T-helper 1 cell treated with Interleukin-12 subunit alpha and Interleukin-12 subunit beta and Interleukin-4 antibody, amounts not matched to agents 30 ng/mL and 1 ng/mL, for 36 hours (primary cell): Measurements from ENCODE around the gene OR2T2. TPM values are rescaled to one million over a fixed set of nuclear protein-coding genes. Genes with fewer than 3 reads are reported as not detected.
"Not testable (repeated sequence)": the region's sequence is repeated elsewhere in the genome, so short reads cannot be mapped to it uniquely, and the experiment has no call there.

ENCODE experiments used
- intact Hi-C: fragments of 100-400 bp; cut with micrococcal nuclease; formaldehyde crosslinking; loops from one replicate; pipeline ENCODE4 v1.15.1; 2024
- total RNA-seq: library from RNA; stranded (reverse); gene quantifications from 2 replicates; pipeline ENCODE4 v1.2.3, GENCODE V29; 2022

The OR2T2 gene
- total RNA-seq, 1 donor from 2014 or later, result not detected

DNA sequence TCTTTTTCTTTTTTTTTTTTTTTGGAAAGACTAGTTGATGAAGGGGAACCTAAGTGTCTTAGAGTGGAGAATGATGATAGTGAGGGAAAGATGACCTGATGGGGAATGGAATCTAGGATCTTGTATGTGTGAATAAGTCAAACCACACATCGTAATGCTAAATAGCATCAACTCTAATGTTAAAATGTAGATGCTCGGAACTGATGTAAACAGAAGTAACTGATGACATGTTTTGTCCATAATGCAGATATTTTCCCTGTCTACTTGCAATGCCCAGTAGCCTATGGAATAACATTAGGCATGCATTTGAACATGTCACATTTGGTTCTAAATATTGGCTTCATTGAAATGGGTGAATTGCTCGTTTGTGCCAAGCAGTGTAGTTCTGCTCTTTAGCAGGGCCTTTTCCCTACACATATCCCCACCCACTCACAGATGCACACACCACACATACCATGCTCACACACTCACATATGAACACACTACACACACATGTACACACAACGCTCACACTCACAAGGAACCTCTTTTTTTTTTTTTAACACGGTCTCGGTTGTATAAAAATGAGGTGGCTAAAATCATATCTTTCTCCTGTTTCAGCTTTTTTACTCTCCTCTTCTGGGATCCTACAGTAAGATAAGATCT, 4.5 kb downstream of the OR2T2 start:
- intact Hi-C loops, result not testable (repeated sequence)

DNA sequence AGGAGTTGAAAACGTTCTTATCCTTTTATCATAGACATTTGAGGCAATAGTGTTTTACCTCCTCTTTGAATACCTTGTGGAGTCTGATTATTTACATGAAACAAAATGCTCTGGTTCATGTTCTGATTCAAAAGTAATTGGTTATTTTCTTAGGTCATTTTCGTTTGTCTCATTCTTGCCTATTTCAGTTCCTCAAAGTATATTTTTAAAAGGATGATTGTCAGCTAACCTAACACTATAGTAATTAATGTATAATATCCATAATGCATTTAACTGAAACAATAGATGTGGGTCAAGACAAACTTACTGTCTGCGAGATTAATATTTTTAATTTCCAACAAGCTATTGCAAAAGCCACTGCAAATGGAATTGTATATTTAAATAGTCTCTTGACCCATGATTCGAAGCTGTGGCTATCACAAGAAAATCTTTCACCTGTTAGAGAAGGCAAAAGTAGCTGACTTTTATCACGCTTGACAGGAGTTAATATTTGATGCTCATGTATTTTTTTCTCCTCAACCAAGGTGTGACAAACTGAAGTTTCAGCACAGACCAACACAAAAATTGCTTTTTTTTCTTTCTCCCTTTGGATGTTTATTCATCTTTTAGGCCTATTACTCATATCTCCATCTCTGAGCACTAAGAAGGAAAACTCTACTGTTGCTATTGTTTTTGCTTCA, 5.2 kb downstream of the OR2T2 start:
- intact Hi-C loops, result not testable (repeated sequence)

DNA sequence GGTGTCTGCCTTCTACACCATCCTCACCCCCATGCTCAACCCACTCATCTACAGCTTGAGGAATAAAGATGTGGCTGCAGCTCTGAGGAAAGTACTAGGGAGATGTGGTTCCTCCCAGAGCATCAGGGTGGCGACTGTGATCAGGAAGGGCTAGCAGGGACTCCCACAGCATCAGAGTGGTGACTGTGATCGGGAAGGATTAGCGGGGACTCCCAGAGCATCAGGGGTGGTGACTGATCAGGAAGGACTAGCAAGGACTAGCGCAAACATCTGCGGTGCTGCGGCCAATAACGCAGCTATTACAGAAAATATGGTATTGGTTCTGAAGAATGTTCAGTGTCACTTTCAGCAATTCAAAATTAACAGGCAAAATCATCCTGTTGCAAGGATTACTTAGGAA, 8.2 kb downstream of the OR2T2 start:
- intact Hi-C loops, result not testable (repeated sequence)

DNA sequence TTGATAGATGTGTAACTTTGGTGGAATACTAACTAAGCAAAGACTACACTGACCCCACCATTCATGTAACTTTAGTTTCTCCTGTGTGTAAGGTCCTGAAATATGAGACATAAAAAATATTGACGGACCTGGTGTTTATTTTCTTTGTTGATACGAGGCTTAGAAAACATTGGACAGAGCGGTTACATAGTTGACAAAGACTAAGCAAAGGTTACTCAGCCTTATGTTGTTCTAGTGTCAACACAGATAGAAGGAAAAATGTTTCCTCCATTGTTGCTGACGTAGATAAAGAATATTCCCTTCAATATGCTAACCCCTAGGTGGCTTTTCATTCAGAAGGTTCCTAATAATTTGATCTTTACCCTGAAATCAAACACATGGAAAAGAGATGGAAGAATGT, 9.6 kb downstream of the OR2T2 start:
- intact Hi-C loops, result not testable (repeated sequence)

DNA sequence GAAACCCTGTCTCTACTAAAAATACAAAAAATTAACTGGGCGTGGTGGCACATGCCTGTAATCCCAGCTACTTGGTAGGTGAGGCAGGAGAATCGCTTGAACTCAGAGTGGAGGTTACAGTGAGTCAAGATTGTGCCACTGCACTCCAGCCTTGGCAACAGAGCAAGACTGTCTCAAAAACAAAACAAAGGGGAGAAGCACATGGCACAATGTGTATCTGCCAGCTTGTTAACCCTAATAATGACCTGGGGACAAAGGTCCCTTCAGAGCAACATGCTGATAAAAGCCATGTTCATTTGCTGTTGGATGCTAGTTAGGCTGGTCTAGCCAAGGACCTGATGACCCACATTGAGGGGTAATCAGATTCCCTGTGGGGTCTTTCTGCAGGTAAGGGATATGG, 11.2 kb downstream of the OR2T2 start:
- intact Hi-C loops, result not testable (repeated sequence)

DNA sequence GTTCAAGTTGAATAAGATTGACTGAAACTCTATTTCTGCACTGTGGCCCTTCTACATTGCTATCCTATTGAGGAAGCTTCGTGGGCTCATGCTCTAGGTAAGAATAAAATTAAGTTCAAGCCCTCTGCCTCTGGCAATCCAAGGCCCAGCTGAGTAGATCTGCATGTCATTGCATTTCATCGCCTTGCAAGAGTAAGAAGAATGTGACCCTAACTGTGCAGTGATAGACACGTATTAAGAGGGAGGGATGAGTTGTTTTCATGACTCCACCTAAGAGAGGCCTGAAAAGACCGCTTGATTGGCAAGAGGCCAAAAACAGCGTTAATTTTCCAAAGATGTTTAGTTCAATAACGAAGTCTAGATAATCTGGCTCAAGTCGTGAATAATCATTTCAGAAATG, 13.7 kb downstream of the OR2T2 start:
- intact Hi-C loops, result not testable (repeated sequence)

DNA sequence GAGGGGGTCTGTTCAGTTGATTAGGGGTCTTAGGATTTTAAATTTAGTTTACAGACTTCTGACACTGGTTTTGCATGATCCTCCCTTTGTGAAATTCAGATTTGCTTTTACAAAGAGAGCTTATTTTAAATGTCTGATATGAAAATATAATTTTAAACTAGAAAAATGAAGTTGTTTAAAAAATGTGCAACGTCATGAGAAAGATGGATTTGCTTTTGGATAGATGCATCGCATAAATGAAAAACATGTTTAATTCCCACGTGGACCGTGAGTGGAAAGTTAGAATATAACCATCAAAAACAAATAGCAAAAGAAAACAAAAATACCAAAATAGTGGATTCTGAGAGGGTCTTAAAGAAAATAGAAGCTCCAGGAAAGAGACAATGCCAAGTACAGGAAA, 25.7 kb downstream of the OR2T2 start:
- intact Hi-C loops, result no loop called here

DNA sequence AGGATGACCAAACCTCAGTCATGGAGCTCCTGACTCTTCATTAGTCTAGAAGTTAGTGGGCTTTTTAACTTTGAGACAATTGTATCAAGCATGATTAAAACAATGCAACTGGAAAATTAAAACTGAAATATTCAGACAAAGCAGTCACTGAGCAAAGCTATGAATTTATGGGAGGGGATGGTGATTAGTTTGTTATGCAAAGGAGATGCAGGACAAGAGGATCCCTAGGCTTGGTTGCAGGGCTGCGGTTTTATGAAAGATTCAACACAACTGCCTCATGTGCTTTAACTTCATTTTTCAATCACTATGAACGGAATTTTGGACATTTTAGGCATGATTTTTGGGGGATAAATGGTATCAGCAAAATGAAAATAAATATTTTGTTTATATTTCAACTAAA, 26.7 kb downstream of the OR2T2 start:
- intact Hi-C loops, result not testable (repeated sequence)

DNA sequence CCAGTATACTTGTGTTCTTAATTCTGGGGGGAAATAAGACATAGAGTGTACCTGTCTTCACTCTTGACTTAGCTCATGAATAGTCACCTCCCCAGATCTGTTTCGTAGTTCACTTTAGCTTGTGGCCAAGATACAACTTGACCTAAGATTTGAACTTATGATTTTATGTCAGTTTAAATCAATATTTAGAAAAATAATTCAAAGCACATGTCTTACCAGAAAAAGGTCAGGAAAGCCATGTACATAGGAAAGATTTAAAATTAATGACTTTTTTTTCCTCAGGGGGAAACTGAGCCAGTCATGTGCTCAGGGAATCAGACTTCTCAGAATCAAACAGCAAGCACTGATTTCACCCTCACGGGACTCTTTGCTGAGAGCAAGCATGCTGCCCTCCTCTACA, 27.6 kb downstream of the OR2T2 start, which contains the start of gene OR2T3:
OR2T3 (plus strand) TSS at position 301 of the 400 bp plus-strand sequence; CDS start at position 301, 0 bp downstream.
- intact Hi-C loops, result not testable (repeated sequence)

DNA sequence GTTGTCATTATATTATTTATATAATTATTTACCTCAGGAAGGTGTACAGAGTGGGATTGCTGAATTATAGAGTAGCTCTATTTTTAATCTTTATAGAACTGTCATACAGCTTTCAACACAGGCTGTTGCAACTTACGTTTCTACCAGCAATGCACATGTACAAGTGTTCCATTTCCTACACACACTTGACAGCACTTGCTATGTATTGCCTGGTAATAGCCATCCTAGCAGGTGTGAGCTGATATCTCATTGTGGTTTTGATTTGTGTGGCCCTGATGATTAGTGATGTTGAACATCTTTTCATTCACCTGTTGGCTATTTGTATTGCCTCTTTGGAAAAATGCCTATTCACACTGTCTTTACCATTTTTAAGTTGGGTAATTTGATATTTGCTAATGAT, 30.2 kb downstream of the OR2T2 start:
- intact Hi-C loops, result not testable (repeated sequence)

DNA sequence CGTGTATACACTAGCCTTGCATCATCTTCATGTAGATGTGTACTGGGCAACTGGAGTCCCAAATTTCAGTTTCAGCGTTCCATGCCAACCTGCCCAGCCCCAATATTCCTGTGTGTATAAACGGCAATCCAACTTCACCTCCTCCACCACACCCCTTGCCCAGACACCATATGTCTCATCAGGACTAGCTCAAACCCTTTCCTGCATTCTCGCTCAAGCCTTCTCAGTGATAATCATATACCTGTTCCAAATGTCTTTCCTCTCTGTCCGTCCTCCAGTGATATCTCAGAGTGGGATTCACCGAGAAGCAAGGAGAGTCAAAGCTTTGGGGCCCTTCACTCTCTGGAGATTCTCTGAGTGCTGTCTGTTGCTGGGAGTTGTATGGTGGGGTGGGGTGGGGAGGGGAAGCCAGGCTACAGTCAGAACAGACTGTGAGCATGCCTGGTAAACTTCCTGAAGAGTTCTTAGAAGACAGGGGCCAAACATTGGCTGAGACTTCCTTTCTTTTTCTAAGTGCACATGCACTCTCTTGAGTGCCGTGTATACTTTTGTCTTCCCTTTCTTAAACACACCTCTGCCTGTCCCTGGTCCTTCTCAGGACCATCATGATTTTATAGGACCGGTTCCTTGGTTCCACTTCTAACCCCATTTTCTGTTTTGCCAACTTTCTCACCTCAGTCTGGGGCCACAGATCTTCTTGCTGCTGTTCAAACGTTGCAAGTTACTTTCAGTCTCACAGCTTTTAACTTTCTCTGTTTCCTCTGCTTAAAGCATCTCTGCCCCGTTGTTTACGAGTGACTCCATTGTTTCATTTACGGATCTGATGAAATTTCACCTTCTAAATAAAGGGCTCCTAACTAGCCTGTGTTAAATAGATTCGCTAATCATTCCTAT, 36.5 kb downstream of the OR2T2 start:
- intact Hi-C loops, result loop anchor here (5.0 kb wide), 3 partner anchors 80 to 345 kb away; partner anchors contain the start of genes OR2T1 and SH3BP5L

DNA sequence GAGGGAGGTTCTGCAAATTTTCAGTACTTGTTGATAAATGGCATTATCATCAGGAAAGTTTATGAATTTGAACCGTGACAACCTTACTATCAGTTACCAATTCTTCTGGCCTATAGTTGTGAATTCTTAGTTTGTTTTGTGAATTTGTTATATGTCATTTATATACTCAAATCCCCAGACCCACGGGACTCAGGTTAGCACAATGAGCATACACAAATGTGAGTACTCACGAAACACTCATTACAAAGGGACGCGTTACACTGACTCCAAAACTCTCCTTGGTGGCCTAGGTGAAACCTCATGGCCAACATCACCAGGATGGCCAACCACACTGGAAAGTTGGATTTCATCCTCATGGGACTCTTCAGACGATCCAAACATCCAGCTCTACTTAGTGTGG, 42.9 kb downstream of the OR2T2 start, which contains the start of gene OR2T5:
OR2T5 (plus strand) TSS at position 301 of the 400 bp plus-strand sequence; CDS start at position 301, 0 bp downstream.
- intact Hi-C loops, result not testable (repeated sequence)

DNA sequence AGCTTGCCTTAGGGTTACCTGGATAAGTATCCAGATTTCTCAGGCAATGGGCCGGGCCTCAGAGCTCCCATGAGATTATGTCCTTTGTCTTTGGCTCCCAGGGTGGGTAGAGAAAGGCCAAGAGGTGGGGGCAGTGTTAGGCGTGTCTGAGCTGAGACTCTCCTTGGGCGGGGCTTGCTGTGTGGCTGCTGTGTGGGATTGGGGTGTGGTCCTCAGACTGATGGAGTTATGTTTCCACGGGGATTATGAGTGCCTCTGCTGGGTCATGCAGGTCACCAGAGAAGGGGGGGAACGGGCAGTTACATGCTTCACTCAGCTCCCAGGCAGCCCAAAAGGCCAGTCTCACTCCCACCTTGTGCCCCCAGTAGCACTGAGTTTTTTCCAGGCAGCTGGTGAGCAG, 51.2 kb downstream of the OR2T2 start:
- intact Hi-C loops, result not testable (repeated sequence)

DNA sequence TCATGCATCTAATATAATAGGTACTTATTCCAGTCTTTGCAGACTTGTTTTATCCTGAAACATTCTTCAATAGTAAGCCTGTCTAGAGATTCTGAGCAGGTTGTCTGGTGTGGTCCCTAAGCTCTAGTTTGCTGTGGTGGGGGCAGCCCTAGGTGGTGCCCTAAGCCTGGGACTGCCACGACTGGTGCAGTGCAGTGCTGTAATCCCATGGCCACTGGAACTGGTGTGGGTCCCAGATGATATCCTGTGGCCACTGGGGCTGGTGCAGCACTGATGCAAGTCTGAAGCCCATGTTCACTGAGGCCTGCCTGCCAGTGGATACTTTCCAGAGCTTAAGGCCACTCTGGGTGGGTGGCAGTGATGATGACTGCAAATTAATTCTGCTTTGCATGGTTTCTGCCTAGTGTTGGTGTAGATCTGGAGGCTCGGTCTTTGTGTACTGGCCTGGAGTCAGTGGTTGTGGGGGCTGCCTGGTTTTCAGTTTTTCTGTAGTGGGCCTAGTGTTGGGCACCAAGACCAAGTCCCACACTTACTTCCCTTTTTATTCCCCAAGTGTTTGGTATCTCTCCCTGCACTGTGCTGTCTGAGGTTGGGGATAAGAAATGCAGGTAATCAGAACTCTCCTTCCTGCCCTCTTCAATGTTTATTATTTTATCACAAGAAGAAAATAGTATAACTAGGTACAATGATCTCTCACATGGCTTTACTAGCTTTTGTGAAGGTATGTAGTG, 55.0 kb downstream of the OR2T2 start:
- intact Hi-C loops, result not testable (repeated sequence)

Other genes with a start within 250 kb of the OR2T2 start
- gene OR2M3, start 248.4 kb upstream of the OR2T2 start, total RNA-seq, result not detected in 2 replicates
- not detected in 2 replicates for gene OR2M4, start 214.2 kb upstream of the OR2T2 start, total RNA-seq
- gene OR2T33, start 167.7 kb upstream of the OR2T2 start, total RNA-seq, result not detected in 2 replicates
- gene OR2T12, start 142.2 kb upstream of the OR2T2 start, total RNA-seq, result not detected in 2 replicates
- not detected in 2 replicates for gene OR2M7, start 121.1 kb upstream of the OR2T2 start, total RNA-seq
- gene OR14C36, start 96.9 kb upstream of the OR2T2 start, total RNA-seq, result not detected in 2 replicates
- gene OR2T4, start 84.0 kb upstream of the OR2T2 start, total RNA-seq, result not detected in 2 replicates
- not detected in 2 replicates for gene OR2T6, start 69.9 kb upstream of the OR2T2 start, total RNA-seq
- not detected in 2 replicates for gene OR2T1, start 42.6 kb upstream of the OR2T2 start, total RNA-seq
- gene OR2T3, start 27.7 kb downstream of the OR2T2 start, total RNA-seq, result not detected in 2 replicates
- not detected in 2 replicates for gene OR2T5, start 43.0 kb downstream of the OR2T2 start, total RNA-seq
- not detected in 2 replicates for gene OR2G6, start 62.4 kb downstream of the OR2T2 start, total RNA-seq
- gene OR2T29, start 117.1 kb downstream of the OR2T2 start, total RNA-seq, result not detected in 2 replicates
- not detected in 2 replicates for gene OR2T34, start 129.1 kb downstream of the OR2T2 start, total RNA-seq
- not detected in 2 replicates for gene OR2T10, start 152.1 kb downstream of the OR2T2 start, total RNA-seq
- gene OR2T11, start 189.5 kb downstream of the OR2T2 start, total RNA-seq, result not detected in 2 replicates
- gene OR2T35, start 199.6 kb downstream of the OR2T2 start, total RNA-seq, result not detected in 2 replicates
- gene OR2T27, start 209.9 kb downstream of the OR2T2 start, total RNA-seq, result not detected in 2 replicates